Measurements from ENCODE around the gene RAET1L.
A peak's percentile ranks its signal among the peaks of the same experiment; 100 is the strongest.
"Not testable (repeated sequence)": the region's sequence is repeated elsewhere in the genome, so short reads cannot be mapped to it uniquely, and the experiment has no call there.

RAET1L gene

DNA sequence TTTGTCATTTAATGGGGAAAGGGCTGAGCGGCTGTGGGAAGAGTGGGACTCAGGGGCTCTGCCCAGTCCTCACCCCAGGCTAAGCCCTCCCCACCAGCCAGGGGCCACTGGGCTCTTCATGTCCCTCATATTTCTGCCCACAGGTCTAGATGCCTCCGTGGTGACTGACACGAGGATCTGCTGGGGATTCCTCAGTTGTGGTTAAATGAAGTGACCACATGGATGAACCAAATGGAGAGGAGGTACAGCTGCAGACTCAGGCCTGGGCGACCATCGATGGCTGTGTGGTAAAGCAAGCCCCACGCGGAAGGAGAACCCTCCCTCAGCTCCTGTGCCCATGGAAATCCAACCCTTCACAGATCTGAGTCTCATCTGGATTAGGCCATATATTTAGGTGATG lies 29.4 kb downstream of the RAET1L start:
- Histone ChIP-seq H3K9ac (ENCODE audit: low read length in 5 of 5) (no peak overlapping the region), H3K4me3 (ENCODE audit: low read depth in 1 of 5, low read length in 5 of 5) (no peak overlapping the region), H3K36me3 (ENCODE audit: control insufficient read depth in 5 of 5, insufficient read depth in 5 of 5, low read length in 5 of 5) (no peaks in the 10 kb centered on the region), H3K4me1 (ENCODE audit: control insufficient read depth in 5 of 5, insufficient read depth in 5 of 5, low read length in 5 of 5) (peaks cover 0 to 8% (median 7%) of the 10 kb centered on the region in 5 donors), H3K27ac (ENCODE audit: low read depth, low read length) (no peak overlapping the region), H3K9me3 (ENCODE audit: control insufficient read depth in 5 of 5, low read length in 5 of 5) (no peaks in the 10 kb centered on the region), H3K27me3 (ENCODE audit: control insufficient read depth in 5 of 5, insufficient read depth in 4 of 5, low read length in 5 of 5) (peaks cover 27 to 58% (median 36%) of the 10 kb centered on the region in 5 donors)

DNA sequence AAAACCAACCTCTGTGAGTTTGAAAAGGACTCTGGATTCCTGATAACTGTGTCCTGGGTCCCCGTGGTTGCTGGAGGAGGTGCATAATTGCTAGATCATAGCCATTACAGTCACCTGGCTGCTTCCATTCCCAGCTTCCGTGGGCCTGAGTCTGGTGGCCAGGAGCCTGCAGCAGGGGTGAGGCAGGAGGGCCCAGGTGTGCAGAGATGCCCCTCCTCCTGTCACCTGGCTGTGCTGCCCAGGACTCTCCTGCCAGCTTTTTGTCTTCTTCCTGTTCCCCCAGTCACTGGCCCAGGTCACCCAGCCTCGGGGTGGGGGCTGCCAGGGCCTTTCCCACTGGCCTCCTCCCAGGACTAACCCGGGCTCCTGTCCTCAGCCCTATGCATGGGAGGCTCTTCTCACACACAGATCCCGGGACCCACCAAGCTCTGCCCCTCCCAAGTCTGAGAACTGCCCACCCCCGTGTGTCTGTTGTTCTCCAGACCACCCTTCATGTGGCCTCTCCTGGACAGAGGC lies 30.0 kb downstream of the RAET1L start:
- Histone ChIP-seq H3K36me3 (ENCODE audit: control insufficient read depth in 5 of 5, insufficient read depth in 5 of 5, low read length in 5 of 5) (no peaks in the 10 kb centered on the region), H3K27ac (ENCODE audit: low read depth, low read length) (no peak overlapping the region), H3K9me3 (ENCODE audit: control insufficient read depth in 5 of 5, low read length in 5 of 5) (no peaks in the 10 kb centered on the region), H3K27me3 (ENCODE audit: control insufficient read depth in 5 of 5, insufficient read depth in 4 of 5, low read length in 5 of 5) (peaks cover 34 to 63% (median 41%) of the 10 kb centered on the region in 5 donors), H3K4me1 (ENCODE audit: control insufficient read depth in 5 of 5, insufficient read depth in 5 of 5, low read length in 5 of 5) (peaks cover 0 to 14% (median 13%) of the 10 kb centered on the region in 5 donors), H3K4me3 (ENCODE audit: low read depth in 1 of 5, low read length in 5 of 5) (no peak overlapping the region), H3K9ac (ENCODE audit: low read length in 5 of 5) (no peak overlapping the region)

DNA sequence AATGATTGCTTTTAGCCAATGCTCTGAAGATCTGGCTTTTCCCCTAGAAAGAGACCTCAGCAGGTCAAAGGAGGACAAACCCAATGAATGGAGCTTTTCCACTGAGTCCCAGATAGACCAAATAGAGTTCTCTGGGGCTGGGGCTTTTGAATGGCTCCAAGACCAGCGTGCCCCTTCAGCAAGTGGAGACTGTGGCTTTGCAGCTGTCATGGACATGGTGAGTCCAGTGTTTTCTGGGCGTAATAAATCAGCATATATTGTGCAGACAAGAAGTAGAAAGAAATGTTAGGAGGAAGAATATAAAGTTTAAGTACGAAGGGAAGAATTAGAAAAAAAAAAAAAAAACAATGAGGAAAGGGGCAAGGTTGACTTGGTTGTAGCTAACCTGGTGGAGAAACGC lies 33.5 kb downstream of the RAET1L start:
- Histone ChIP-seq H3K9ac (ENCODE audit: low read length in 5 of 5) (no peak overlapping the region), H3K36me3 (ENCODE audit: control insufficient read depth in 5 of 5, insufficient read depth in 5 of 5, low read length in 5 of 5) (no peaks in the 10 kb centered on the region), H3K4me1 (ENCODE audit: control insufficient read depth in 5 of 5, insufficient read depth in 5 of 5, low read length in 5 of 5) (peaks cover 0 to 22% (median 18%) of the 10 kb centered on the region in 5 donors), H3K27me3 (ENCODE audit: control insufficient read depth in 5 of 5, insufficient read depth in 4 of 5, low read length in 5 of 5) (peaks cover 55 to 83% (median 63%) of the 10 kb centered on the region in 5 donors), H3K9me3 (ENCODE audit: control insufficient read depth in 5 of 5, low read length in 5 of 5) (peaks cover 7 to 19% (median 13%) of the 10 kb centered on the region in 5 donors), H3K4me3 (ENCODE audit: low read depth in 1 of 5, low read length in 5 of 5) (no peak overlapping the region), H3K27ac (ENCODE audit: low read depth, low read length) (no peak overlapping the region)

DNA sequence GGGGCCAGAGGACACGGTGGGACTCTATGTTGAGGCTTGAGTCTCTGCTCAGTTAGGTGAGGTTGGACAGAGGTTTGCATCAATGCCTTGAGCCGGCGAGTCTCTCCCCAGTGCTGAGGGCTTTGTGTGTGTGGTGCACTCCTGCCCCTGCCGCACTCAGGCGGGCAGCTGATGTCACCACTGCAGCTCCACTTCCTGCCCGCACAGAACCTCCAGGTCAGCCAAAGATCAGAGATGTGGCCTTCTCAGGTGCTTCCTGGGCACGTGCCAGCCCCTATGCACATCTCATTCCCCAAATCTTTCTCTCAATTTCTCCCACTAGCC lies 33.9 kb downstream of the RAET1L start:
- H3K4me3 ChIP-seq (ENCODE audit: low read depth in 1 of 5, low read length in 5 of 5); H3K36me3 ChIP-seq (ENCODE audit: control insufficient read depth in 5 of 5, insufficient read depth in 5 of 5, low read length in 5 of 5); H3K9ac ChIP-seq (ENCODE audit: low read length in 5 of 5); H3K27ac ChIP-seq (ENCODE audit: low read depth, low read length): not testable (repeated sequence)
- Histone ChIP-seq H3K27me3 (ENCODE audit: control insufficient read depth in 5 of 5, insufficient read depth in 4 of 5, low read length in 5 of 5) (peaks cover 56 to 83% (median 66%) of the 10 kb centered on the region in 5 donors), H3K9me3 (ENCODE audit: control insufficient read depth in 5 of 5, low read length in 5 of 5) (peaks cover 7 to 19% (median 13%) of the 10 kb centered on the region in 5 donors), H3K4me1 (ENCODE audit: control insufficient read depth in 5 of 5, insufficient read depth in 5 of 5, low read length in 5 of 5) (peaks cover 0 to 22% (median 18%) of the 10 kb centered on the region in 5 donors)

DNA sequence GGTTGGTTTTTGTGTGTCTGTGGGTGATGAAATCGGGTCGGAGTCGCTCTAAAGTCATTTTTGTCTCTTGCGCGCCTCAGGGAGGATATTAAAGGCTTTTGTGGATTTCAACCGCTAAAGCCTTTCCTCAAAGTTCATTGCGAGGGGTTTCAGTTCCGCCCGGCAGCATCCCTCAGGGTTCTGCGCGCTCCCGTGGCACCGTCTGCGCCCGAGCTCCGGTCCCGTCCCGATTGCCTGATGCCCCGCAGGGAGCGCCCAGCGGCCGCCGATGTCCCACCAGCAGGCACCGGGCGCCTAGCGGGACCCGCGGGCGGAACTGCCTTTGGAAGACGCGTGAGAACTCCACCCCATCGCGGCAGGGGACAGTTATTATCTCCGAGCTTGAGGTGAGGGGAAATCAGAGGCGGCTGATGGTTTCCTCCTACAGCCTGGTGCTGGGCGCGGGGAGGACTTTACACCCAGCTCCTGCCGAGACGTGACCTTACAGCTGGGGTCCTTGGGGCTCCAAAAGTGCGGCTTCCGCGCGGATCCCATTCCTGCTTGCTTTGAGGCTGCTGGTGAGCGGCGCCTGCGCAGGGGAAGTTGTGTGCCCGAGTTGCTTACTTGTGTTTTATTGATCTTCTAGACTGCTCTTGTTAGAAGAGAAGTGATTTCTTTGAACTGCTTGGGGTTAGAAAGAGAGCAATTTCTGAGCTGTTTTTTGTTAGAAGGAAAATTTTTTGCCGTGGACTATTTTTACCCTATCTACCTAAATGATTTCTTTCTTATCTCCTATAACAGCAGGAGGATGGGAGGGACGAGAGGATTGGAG lies 34.5 kb downstream of the RAET1L start:
- peak overlapping the region in 4 of 5 donors; percentile 8 to 57 (median 26) for H3K4me3 ChIP-seq (ENCODE audit: low read depth in 1 of 5, low read length in 5 of 5)
- peaks cover 53 to 83% (median 65%) of the 10 kb centered on the region in 5 donors for H3K27me3 ChIP-seq (ENCODE audit: control insufficient read depth in 5 of 5, insufficient read depth in 4 of 5, low read length in 5 of 5)
- H3K36me3 ChIP-seq (ENCODE audit: control insufficient read depth in 5 of 5, insufficient read depth in 5 of 5, low read length in 5 of 5): no peaks in the 10 kb centered on the region

DNA sequence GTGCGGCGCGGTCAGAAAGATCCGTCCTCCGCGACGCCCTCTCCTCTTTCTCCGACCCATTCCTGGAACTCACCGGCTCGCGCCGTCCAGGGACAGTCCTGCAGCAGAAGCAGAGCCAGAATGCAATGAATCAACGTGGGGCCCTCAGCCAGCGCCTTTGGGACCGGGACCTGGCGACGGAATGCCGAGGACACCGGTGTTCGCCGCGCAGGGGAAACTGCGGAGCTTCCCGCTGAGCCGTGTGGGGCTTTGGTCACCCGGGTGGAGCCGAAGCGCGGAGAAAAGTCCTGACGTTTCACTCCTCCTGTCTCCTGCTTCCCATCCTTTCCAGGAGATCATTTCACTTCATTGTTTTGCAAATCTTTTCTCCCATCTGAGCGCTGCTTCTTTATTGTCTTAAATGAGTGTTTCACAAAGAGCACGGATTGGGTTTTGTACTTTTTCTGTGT lies 35.1 kb downstream of the RAET1L start:
- Histone ChIP-seq H3K36me3 (ENCODE audit: control insufficient read depth in 5 of 5, insufficient read depth in 5 of 5, low read length in 5 of 5) (no peaks in the 10 kb centered on the region), H3K9me3 (ENCODE audit: control insufficient read depth in 5 of 5, low read length in 5 of 5) (peaks cover 7 to 19% (median 13%) of the 10 kb centered on the region in 5 donors), H3K27ac (ENCODE audit: low read depth, low read length) (no peak overlapping the region), H3K9ac (ENCODE audit: low read length in 5 of 5) (no peak overlapping the region), H3K27me3 (ENCODE audit: control insufficient read depth in 5 of 5, insufficient read depth in 4 of 5, low read length in 5 of 5) (peaks cover 52 to 83% (median 68%) of the 10 kb centered on the region in 5 donors), H3K4me3 (ENCODE audit: low read depth in 1 of 5, low read length in 5 of 5) (peak overlapping the region in 3 of 5 donors; percentile 22 to 57 (median 29)), H3K4me1 (ENCODE audit: control insufficient read depth in 5 of 5, insufficient read depth in 5 of 5, low read length in 5 of 5) (peaks cover 0 to 22% (median 18%) of the 10 kb centered on the region in 5 donors)

More for the DNA sequence above, 34.5 kb downstream of the RAET1L start:
- no peak overlapping the region for H3K27ac ChIP-seq (ENCODE audit: low read depth, low read length)
- H3K9ac ChIP-seq (ENCODE audit: low read length in 5 of 5): peak overlapping the region in 1 of 5 donors; percentile 17
- peaks cover 7 to 19% (median 13%) of the 10 kb centered on the region in 5 donors for H3K9me3 ChIP-seq (ENCODE audit: control insufficient read depth in 5 of 5, low read length in 5 of 5)
- peaks cover 0 to 22% (median 18%) of the 10 kb centered on the region in 5 donors for H3K4me1 ChIP-seq (ENCODE audit: control insufficient read depth in 5 of 5, insufficient read depth in 5 of 5, low read length in 5 of 5)

DNA sequence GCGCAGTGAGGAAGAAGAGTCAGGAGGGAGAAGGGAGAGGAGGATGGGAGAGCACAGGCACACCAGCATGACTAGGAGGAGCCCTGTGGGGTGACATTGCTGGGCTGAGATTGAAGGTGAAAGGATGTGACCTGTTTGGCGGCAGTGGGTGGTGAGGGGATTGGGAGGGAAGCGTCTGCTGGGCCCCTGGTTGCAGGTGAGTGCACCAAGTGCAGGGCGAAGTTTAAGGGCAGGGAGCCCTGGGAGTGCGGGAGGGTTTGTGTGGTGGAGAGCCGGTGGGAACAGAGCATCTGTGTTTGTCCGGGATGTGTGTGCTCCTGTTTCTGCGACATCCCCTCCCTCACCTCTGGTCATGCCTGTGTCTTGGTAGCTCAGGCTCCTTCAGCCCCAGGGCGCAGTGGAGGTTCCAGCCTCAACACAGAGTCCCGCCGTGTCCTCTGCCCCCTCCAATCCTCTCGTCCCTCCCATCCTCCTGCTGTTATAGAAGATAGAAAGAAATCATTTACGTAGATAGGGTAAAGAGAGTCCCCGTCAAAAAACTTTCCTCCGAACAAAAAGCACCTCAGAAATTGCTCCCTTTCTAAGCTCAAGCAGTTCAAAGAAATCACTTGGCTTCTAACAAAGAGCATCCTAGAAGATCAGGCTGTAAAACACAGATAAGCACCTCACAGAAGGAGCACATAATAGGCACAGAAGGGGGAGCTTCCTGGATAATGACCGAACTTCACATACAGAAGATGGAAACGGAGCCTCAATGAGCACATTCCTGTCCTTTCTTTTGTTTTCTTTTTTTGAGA lies 36.6 kb downstream of the RAET1L start:
- peaks cover 0 to 22% (median 18%) of the 10 kb centered on the region in 5 donors for H3K4me1 ChIP-seq (ENCODE audit: control insufficient read depth in 5 of 5, insufficient read depth in 5 of 5, low read length in 5 of 5)
- no peaks in the 10 kb centered on the region for H3K36me3 ChIP-seq (ENCODE audit: control insufficient read depth in 5 of 5, insufficient read depth in 5 of 5, low read length in 5 of 5)
- H3K4me3 ChIP-seq (ENCODE audit: low read depth in 1 of 5, low read length in 5 of 5): no peak overlapping the region
- no peak overlapping the region for H3K27ac ChIP-seq (ENCODE audit: low read depth, low read length)
- peaks cover 7 to 19% (median 13%) of the 10 kb centered on the region in 5 donors for H3K9me3 ChIP-seq (ENCODE audit: control insufficient read depth in 5 of 5, low read length in 5 of 5)
- H3K27me3 ChIP-seq (ENCODE audit: control insufficient read depth in 5 of 5, insufficient read depth in 4 of 5, low read length in 5 of 5): peaks cover 57 to 84% (median 66%) of the 10 kb centered on the region in 5 donors
- no peak overlapping the region for H3K9ac ChIP-seq (ENCODE audit: low read length in 5 of 5)

DNA sequence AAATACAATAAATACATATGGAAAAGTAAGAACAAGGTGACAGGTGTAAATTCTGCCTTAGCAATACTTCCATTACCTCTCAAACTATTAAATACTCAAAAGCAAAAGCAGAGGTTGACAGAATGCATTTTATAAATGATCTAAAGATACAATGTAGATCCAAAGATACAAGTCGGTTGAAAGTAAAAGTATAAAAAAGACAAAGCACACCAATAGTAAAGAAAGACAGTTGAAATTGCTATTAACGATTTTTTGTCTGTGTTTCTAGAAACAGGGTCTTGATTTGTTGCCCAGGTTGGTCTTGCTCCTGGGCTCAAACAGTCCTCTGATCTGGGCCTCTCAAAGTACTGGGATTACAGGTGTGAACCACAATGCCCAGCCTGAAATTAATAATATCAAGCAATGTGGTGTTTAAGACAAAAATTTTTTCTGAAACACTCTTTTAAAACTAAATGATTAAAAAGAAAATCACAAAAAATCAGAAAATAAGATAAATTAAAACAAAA lies 37.7 kb downstream of the RAET1L start:
- H3K4me1 ChIP-seq (ENCODE audit: control insufficient read depth in 5 of 5, insufficient read depth in 5 of 5, low read length in 5 of 5): peaks cover 0 to 22% (median 18%) of the 10 kb centered on the region in 5 donors
- peaks cover 7 to 19% (median 13%) of the 10 kb centered on the region in 5 donors for H3K9me3 ChIP-seq (ENCODE audit: control insufficient read depth in 5 of 5, low read length in 5 of 5)
- H3K4me3 ChIP-seq (ENCODE audit: low read depth in 1 of 5, low read length in 5 of 5): no peak overlapping the region
- H3K9ac ChIP-seq (ENCODE audit: low read length in 5 of 5): no peak overlapping the region
- no peak overlapping the region for H3K27ac ChIP-seq (ENCODE audit: low read depth, low read length)
- H3K27me3 ChIP-seq (ENCODE audit: control insufficient read depth in 5 of 5, insufficient read depth in 4 of 5, low read length in 5 of 5): peaks cover 60 to 88% (median 72%) of the 10 kb centered on the region in 5 donors
- no peaks in the 10 kb centered on the region for H3K36me3 ChIP-seq (ENCODE audit: control insufficient read depth in 5 of 5, insufficient read depth in 5 of 5, low read length in 5 of 5)

DNA sequence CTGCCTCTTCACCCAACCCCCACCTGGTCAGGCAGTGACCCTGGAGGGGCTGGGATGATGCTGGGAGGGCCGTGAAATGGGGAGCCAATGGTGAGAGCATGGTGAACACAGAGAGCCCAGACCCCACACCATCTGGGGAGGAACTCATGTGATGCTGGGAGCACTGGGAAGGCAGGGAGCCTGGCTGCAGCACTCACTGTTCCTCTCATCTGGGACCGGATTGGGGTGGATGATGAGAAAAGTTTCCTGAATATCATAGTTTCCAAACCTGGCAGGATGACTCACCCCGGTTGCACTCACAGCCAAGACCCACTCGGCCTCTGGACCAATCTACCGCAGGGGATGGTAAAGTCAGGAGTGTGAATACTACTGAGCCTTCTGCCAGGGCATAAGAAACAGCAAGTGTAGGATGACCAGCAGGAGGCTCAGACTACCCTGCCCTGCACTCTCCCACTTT lies 39.8 kb downstream of the RAET1L start:
- Histone ChIP-seq H3K36me3 (ENCODE audit: control insufficient read depth in 5 of 5, insufficient read depth in 5 of 5, low read length in 5 of 5) (no peaks in the 10 kb centered on the region), H3K4me3 (ENCODE audit: low read depth in 1 of 5, low read length in 5 of 5) (no peak overlapping the region), H3K27ac (ENCODE audit: low read depth, low read length) (no peak overlapping the region), H3K9ac (ENCODE audit: low read length in 5 of 5) (no peak overlapping the region), H3K4me1 (ENCODE audit: control insufficient read depth in 5 of 5, insufficient read depth in 5 of 5, low read length in 5 of 5) (peaks cover 0 to 10% (median 7%) of the 10 kb centered on the region in 5 donors), H3K27me3 (ENCODE audit: control insufficient read depth in 5 of 5, insufficient read depth in 4 of 5, low read length in 5 of 5) (peaks cover 49 to 81% (median 64%) of the 10 kb centered on the region in 5 donors), H3K9me3 (ENCODE audit: control insufficient read depth in 5 of 5, low read length in 5 of 5) (peaks cover 7 to 19% (median 15%) of the 10 kb centered on the region in 5 donors)
